GM19324 (cell line): ENCODE results near the gene FBLN1.

Experiments
- ATAC-seq: cut with Tn5 transposase; IDR thresholded peaks from one replicate; pipeline ENCODE4 v1.9.1; 2021; ENCODE audit warnings: mild to moderate bottlenecking, moderate library complexity; ENCODE audit not compliant: unreplicated experiment, low FRiP score

The FBLN1 gene

DNA sequence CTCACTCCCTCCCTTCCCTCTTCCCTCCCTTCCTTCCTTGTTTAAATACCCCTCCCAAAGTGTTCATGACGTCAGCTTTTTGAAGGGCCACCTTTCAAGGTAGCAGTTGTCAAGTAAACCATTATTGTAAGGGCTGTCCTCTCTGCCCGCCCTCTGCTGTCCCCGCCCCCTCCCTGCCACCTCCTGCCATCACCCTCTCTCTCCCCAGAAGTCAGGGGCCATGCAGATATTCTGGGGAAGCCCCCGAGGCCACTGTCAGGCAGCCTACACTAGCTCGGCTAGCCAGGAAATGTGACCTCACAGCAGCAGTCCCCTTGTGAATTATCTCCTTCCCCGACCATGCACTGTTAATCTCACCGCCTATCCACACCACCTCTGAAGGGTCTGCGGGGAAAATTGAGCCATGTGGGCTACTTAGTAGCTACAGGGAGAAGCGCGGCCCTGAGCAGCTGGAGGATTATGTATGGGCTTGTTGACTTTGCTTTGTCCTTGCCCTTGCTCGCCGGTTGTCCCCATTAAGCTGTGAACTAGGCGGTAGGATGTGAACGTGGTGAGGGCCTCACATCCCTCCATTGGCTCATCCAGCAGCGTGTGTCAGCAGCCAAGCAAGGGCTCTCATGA lies 126.9 kb downstream of the FBLN1 start:
- no peak for ATAC-seq

DNA sequence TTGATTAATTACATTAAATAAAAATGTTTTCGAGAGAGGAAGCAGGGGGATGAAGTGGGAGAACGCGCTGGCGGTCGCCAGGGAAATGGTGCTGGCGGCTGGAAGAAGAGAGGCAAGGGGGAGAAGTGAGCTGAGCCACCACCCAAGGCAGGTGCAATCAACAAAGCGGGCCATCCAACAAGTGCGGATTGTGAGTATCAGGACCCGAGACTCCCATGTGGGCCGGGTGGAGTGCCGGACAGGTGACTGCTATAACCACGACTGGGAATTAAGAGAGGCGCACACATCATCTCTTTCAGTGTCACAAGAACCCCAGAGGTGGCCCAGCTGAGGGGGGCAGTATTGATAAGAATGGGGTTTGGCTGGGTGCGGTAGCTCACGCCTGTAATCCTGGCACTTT lies 127.8 kb downstream of the FBLN1 start:
- no peak for ATAC-seq

DNA sequence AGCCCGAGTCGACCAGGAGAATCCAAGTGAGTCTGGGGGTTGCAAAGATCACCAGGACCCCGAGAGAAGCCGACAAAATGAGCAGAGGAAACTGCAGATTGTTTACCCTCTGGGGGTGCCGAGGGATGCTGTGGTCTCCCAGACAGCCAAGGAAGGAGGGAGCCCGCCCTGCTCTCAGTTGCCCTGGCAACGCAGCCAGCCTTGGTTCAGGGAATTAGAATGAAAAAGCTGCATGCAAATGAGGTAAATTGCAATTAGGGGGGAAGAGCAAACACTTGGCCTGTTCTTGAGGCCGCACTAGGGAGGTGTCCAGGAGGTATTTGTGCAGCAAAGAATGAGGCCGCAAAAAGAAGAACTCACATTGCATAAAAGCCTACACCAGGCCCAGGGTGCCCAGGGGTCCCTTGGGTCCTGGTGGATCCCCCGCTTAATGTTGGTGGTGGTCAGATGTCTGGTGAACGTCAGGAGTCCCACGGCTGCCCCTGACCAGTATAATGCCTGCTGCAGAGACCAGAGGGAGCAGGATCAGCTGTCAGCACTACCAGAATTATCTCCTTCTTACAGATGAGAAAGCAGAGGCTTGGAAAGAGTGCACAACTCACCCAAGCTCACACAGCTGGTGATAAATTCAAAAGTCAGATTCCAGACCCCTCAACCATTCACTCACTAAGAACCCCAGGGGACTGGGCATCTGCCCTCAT lies 128.6 kb downstream of the FBLN1 start:
- ATAC-seq: no peak

DNA sequence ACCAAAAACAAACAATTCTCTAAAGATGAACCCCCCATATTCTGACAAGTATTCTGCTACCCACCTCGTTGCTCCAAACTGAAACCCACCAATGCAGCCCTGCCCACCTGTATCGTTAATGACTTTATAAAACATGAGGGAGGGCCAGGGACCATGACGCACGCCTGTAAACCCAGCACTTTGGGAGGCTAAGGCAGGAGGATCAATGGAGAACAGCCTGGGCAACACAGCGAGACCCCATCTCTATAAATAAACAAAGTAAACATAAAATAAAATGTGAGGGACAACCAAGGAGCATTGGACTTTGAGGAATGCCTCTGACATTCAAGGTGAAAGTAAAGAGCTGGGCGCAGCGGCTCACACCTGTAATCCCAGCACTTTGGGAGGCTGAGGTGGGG lies 129.2 kb downstream of the FBLN1 start:
- no peak for ATAC-seq

DNA sequence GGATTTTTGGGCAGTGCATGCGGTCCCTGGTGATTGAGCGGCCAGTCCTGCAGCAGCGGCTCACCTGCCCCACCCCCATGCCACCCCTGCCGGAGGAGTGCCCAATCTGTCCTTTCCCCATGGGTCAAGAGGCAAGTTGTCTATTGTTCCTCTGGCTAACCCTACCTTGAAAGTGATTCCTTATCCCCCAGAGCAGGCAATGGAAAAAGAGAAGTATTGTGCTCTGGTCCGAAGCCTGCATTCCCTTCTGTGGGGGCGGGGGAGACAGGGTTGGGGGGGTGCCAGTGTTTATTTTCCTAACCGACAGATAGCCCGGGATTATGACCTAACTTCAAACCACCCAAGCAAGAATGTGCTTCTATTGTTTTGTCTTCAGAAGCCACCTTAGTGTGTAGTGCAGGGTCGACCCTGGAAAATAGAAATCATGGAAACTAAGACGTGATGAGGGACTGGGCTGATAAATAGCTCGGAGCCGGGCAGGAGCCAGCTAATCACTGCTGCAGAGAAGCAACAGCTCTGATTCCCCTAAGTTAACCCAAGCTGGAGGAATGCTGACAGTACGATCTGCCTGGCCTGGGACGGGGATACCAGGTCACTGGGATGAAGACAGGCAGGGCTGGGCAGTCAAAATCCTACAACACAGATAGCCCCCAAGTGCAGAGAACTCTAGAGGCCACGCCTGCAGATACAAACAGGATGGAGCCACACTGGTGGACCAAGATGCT lies 130.3 kb downstream of the FBLN1 start:
- ATAC-seq: no peak

DNA sequence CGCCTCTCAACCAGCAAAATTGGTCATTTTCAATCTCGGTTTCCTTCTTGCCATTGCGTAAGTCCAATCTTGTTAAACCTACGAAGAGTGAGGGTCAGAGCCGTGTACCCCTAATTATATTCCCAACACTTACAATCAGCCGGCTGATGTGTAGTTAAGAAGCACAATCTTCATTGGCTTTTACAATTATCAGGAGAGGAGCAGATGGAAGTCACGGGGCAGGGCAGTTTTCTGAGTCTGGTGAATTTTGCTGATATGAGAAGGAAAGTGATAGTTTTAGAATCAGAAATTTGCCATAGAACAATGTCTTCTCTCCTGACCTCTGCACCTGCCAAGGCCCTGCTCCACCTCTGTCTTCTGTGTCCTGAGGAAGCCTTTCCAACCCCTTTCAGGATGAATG lies 134.0 kb downstream of the FBLN1 start:
- no peak for ATAC-seq

DNA sequence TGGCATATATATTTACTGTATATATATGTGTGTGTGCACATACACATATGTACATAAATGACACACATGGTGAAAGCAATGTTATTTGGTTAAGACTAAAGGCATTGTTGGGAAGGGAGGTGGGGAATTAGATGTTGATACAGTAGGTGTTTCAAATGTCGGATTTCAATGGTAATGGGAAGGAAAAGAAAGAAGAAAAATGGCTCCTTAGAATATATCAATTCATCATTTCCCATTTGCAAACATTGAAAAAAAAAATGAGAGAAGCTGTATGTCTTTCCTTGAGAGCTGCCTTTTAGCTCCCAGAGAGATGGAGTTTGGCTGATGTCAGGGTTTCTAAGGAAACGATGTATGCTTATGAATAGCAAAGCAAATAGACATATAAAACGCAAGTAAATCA lies 135.5 kb downstream of the FBLN1 start:
- ATAC-seq: no peak

DNA sequence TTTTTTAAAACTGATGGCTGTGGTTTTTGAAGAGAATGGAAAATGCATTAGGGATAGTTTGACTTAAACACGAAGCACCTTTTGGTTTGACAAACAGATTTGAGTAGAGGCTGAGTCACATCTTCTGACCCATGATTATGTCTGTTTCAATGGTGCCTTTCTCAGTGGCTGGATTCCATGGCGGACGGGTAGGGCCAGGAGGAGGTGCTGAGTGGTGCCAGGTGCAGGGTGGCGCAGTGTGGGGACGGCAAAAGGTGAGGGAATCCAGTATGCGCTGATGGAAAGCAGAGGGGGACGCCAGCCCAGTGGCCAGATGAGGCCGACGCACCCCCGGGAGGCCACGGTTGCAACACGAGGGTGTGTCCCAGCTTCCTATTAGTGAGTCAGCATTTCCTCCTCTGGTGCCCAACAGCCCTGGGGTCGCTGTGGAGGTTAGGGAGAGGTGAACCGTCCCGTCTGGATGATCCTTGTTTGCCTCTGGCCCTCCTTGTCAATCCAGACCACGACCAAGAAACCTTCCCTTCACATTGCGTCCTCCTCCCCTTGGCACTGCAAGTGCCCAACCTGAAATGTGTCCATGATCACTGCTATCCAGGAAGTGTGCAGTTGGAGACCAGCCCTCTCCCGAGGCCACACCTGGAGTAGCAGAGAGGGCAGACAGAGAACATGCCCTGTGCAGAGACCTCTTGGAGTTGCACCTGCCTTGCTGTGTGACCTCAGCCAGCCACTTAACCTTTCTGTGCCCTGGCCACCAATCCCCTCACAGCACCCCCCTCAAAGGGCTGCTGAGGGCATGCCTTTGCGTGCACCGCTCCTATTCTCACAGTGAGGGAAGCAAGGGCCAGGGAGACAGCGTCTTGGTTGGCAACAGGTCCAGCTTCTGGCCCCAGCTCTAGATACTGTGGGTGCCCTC lies 136.4 kb downstream of the FBLN1 start:
- ATAC-seq: no peak

DNA sequence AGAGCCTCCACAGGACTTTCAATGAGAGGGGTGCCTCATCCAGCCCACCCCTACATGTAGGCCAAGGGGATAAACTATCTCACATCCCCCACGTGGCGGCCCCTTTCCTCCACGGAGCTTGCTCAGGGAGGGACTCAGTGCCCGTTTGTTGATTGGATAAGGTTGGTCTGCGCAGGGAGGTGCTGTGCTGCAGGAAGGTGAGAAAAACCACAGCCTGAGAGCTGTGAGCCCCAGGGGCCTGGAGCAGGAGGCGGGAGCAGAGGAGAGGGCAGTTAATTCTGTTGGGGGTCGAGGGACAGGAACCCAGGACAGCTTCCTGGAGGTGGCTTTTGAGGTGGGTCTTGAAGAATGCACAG lies 137.0 kb downstream of the FBLN1 start:
- ATAC-seq: no peak

DNA sequence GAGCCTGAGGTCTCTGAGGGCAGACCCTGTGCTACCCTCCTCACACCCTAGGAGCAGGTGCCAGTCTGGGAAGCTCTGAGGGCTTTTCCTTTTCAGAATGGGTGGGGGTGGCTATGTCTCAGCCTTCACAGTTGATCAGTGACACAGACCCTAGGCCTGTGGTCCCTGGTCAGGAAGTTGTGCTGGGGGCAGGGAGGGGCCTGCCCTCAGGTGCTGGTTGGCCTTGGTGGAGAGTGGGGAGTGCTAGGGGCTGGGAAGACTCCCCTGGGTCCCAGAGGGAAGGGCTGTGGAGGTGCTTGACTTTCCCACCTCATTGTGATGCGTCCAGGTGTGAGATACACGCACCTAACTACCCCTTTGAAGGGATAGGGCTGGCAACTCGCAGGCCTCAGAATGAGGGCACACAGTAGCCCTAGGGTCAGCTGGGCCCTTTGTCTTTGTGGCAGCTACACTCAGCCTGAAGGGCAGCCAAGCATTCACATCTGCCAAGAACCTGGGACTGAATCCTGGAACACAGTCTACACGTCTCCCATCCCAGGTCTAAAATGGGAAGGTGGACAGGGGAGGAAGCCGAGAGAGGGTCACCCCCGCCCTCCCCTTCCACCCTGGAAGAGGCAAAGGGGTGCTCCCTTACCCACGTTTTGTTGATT lies 137.7 kb downstream of the FBLN1 start:
- no peak for ATAC-seq

DNA sequence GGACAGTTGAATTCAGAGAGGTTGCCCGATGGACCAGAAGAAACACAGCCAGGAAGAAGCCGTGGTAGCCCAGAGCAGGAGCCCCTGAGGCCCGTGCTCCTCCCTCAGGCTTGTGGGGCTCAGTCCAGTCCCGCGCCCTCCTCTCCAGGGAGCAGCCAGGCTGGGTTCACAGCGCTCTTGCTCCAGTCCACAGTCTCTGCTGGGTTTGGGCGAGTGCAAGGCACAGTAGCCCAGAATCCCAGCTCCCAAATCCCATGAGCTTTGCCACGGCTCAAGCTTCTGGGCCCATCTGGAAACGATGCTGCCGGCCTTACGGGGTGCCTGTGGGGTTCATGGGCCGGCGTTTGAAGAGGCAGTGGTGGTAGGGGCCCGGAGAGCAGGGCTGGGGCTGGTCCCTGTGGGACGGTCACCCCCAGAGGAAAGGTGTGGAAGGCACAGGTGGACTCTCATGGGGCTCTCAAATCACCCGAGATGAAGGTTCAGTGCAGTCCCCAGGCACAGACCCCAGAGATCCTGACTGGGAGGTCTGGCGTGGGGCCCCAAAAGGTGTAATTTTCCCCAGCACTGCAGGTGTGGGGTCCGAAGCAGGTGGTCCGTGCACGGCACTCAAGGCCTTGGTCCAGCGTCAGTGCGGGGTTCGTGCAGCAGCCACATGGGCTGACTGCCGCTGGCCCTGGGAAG lies 138.4 kb downstream of the FBLN1 start:
- ATAC-seq: no peak

DNA sequence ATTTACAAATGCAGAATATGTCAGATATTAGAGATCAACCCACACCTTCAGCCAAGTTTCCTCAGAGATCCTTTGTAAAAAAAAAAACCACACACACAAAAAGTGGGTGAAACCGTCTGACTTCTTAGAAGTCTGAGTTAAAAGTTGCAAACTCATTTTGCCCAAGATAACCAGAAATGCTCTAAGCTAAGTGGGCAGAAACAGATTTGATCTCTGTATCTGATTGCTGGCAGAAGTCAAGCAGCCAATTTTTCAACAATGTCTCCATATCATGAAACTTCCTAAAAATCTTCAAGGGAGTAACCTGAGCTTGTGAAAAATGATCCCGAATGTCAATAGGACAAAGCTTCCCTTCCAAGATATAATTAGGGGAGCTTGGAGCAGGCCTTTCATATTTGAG lies 140.3 kb downstream of the FBLN1 start:
- no peak for ATAC-seq

DNA sequence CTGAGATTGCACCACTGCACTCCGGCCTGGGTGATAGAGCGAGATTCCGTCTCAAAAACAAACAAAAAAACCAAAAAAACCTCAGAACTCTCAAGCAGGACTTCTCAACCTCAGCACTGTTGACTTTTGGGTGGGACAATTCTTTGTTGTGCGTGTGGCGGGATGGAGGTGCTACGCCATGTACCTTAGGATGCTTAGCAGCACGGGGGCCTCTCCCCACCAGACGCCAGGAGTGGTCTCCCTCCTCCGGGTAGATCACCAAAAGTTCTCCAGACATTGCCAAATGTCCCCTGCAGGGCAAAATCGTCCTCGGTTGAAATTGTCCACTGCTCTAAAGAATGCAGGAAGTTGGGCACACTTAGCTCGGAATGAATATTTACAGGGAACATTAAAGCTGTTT lies 142.0 kb downstream of the FBLN1 start:
- ATAC-seq: no peak

DNA sequence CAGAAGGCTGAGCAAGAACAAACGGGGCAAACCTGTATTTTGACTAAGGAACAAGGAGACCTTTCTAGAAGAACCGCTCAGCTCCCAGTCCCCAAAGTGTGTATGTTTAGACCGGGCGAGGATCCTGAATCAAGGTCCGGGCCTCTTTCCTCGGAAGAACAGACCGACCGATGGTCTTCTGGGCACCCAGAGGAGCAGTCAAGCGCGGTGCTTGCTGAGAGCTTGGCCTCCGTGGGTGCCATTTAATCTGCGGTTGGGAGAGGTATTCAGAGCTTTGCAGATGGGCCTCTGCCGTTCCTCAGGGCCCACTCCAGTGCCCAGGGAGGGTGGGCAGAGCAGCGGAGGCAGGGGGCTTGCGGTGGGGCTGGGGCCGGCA lies 142.5 kb downstream of the FBLN1 start:
- no peak for ATAC-seq

DNA sequence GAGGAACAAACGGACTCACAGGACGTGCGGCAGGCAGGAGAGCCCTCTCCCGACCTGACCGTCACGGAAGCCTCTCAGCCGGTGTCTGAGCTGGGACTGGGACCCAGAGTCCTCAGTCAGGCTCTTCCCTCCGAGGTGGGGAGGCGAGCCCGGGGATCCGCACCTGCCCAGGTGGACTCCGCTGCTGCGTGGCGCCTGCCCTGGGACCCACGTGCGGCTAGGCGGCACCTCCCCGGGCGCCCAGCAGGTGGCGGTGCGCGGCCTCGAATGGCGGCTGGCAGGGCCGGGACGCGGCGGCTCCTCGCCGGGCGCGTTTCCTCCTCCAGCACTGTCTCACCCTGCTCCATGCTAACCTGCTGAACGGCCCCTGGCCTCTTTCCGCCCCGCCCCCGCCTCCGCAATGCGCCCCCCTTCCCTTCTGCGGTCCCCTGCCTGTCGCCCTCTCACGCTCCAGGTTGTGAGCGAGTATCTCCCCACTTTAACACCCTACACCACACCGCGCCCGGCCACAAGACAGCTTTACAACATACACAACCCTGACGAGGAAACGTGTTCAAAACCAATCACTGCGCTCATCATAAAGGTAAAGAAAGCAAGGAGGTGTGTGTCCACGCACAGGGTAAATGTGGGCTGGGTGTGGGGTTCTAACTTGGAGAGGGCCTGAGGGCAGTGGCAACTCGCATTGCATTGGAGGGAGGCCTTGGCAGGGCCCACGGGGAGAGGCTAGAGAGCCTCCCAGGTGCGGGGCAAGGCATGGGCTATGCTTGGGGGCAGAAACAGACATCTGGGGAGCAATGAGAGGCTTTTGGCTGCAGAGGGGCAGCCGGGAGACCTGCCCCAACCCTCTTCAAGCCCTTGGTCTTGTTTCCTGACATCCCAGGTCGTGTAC lies 143.1 kb downstream of the FBLN1 start:
- no peak for ATAC-seq

DNA sequence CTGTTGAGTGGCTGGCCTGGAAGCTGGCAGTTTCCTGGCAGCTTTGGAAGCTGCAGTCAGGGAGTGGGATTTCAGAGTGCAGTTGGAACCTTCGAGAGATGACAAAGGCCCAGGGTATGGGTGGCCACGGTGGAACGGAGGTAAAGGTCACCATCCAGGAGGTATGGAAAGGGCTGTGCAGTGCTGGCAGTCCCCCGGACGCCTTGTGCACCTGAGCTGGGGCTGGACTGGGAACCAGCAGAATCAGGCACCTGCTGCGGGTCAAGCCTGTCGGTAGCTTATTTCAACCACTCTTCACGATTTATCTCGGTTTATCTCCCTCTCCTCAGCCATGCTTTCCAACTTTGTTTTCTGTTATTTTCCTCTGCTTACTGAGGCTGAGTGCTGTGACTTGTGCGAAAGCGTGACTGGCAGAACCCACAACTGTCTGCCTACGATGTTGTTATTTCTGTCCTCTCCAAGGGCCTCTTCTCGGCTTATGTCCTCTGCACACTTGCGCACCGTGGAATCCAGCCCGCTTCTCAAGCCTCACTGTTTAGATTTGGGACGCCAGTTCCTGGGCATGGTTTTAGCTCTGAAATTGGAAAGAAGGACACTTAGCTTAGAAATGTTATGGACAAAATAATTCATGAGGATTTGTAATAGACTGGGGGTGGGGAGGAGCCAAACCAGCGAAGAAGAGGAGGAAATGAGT lies 145.0 kb downstream of the FBLN1 start:
- no peak for ATAC-seq

DNA sequence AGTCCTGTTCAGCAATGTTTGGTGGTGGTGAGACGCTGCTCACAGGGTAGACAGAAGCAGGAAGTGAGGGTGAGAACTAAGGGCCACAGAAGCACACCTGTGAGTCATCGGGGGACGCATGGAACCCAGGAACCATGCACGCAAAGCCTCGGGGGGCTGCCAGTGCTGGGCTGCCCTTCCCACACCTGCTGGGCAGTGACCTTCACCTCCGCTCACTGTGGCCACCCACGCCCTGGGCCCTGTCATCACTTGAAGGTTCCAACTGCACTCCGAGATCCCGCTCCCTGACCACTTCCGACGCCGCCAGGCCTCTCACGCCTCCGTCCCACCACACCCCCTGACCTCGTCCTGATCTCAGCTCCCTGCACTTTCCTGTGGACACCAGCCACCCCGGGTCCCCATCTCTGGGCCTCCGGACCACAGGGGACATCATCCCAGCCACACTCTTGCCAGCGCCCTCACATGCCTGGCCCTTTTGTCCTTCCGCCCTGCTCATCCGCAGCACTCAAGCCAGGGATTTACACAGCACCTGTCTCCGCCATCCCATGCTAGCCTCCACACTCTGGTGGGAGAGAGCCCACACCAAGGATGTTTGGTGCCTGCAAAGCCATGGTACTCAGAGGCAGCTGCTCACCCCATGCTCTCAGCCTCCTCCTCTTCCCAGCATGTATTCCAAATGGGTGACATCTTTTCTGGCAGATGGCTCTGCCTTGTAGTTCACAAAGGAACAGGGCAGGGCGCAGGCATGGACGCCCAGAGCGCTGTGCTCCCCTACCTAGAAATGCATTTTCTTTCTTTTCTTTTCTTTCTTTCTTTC lies 145.8 kb downstream of the FBLN1 start:
- no peak for ATAC-seq

DNA sequence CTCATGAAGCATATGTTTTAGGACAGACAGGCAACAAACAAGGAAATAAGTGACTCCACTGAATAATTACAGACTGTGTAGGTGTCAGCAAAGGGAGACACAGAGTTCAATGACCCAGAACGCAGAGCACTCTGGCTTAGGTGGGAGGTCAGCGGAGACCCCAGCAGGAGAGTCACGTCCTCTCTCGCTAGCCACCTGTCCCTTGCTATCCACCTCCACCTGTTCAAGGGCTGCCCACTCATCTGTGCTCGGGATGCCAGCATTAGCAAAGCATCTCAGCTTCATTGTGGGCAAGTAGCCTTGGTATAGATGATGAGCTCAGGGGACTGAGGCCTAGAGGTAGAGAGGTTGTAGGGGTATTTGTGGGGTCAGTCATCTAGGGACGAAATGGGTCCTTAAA lies 147.1 kb downstream of the FBLN1 start:
- ATAC-seq: no peak
